DOHH2 (cell line): ENCODE results near the gene CDH24.

ENCODE experiments used
- EZH2phosphoT487 ChIP-seq: fragments of 200-600 bp; sonication (generic); IDR thresholded peaks from 2 replicates; pipeline ENCODE4 v1.6.1; 2017; ENCODE audit warnings: borderline replicate concordance, mild to moderate bottlenecking, antibody characterized with exemption, low read length, moderate library complexity, mixed read lengths
- TF ChIP-seq, protein P1 (sequence below): fragments of 200-600 bp; sonication (generic); IDR thresholded peaks from one replicate; pipeline ENCODE4 v1.5.1; 2014; ENCODE audit warnings: antibody characterized with exemption, mild to moderate bottlenecking, low read depth, low read length; ENCODE audit not compliant: poor library complexity, severe bottlenecking

- TF ChIP-seq EZH2phosphoT487: no peak
- TF ChIP-seq, protein P1, sequence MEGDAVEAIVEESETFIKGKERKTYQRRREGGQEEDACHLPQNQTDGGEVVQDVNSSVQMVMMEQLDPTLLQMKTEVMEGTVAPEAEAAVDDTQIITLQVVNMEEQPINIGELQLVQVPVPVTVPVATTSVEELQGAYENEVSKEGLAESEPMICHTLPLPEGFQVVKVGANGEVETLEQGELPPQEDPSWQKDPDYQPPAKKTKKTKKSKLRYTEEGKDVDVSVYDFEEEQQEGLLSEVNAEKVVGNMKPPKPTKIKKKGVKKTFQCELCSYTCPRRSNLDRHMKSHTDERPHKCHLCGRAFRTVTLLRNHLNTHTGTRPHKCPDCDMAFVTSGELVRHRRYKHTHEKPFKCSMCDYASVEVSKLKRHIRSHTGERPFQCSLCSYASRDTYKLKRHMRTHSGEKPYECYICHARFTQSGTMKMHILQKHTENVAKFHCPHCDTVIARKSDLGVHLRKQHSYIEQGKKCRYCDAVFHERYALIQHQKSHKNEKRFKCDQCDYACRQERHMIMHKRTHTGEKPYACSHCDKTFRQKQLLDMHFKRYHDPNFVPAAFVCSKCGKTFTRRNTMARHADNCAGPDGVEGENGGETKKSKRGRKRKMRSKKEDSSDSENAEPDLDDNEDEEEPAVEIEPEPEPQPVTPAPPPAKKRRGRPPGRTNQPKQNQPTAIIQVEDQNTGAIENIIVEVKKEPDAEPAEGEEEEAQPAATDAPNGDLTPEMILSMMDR: no peak
Measured at GRCh38 chr14:23066855-23067744, 9.8 kb upstream of the CDH24 start.
